IMR-90 (cell line): ENCODE results near the gene SHB.

Experiments used
- BHLHE40 ChIP-seq: fragments of 150-350 bp; IDR thresholded peaks from 2 replicates; pipeline ENCODE4 v1.6.1; 2016; ENCODE audit warnings: mild to moderate bottlenecking, low read depth, low read length
- CEBPB ChIP-seq: IDR thresholded peaks from 2 replicates; pipeline ENCODE4 v1.6.1; 2012; ENCODE audit warnings: low read depth, low read length, improper control_type of control experiment
- CHD1 ChIP-seq: IDR thresholded peaks from 2 replicates; pipeline ENCODE4 v1.6.1; 2012; ENCODE audit warnings: low read depth, low read length, improper control_type of control experiment
- CTCF ChIP-seq: conservative IDR thresholded peaks from 2 replicates; pipeline ENCODE4 v1.5.1; 2012; ENCODE audit warnings: mild to moderate bottlenecking, low read depth, low read length, improper control_type of control experiment
- MAZ ChIP-seq: IDR thresholded peaks from 2 replicates; pipeline ENCODE4 v1.6.1; 2012; ENCODE audit warnings: low read depth, mild to moderate bottlenecking, low read length, improper control_type of control experiment, moderate library complexity, borderline replicate concordance
- POLR2A ChIP-seq: IDR thresholded peaks from 2 replicates; pipeline ENCODE4 v1.6.1; 2012; ENCODE audit warnings: mild to moderate bottlenecking, low read depth, low read length
- RAD21 ChIP-seq: IDR thresholded peaks from 2 replicates; pipeline ENCODE4 v1.6.1; 2012; ENCODE audit warnings: low read length, improper control_type of control experiment
- RFX5 ChIP-seq: IDR thresholded peaks from 2 replicates; pipeline ENCODE4 v1.8.0; 2012; ENCODE audit warnings: low read depth, mild to moderate bottlenecking, low read length, moderate library complexity

GRCh38 chr9:38108326-38108725, 39.3 kb upstream of the SHB start:
- TF ChIP-seq CTCF: no peak
- TF ChIP-seq MAZ: no peak
- TF ChIP-seq CEBPB: no peak
- no peak for TF ChIP-seq POLR2A
- no peak for TF ChIP-seq CHD1
- no peak for TF ChIP-seq BHLHE40
- no peak for TF ChIP-seq RAD21
- TF ChIP-seq RFX5: no peak
